MCF 10A (cell line): Measurements from ENCODE around the gene DYNC1LI1. TPM values are rescaled to one million over a fixed set of nuclear protein-coding genes. Genes with fewer than 3 reads are reported as not detected.
A peak's percentile ranks its signal among the peaks of the same experiment; 100 is the strongest.

Experiments
- BruUV-seq: library from RNA; stranded (reverse); fragments of 400-500 nt; replicated peaks from 2 replicates; lab custom pipeline; 2021; lab: Mats Ljungman, UMichigan
- CTCF ChIA-PET: fragments of 300-600 bp; sonication (Branson Sonifier 250); formaldehyde crosslinking; extraction: SDS; loops from one replicate; lab custom pipeline; 2021; ENCODE audit warnings: antibody characterized with exemption, inconsistent platforms; lab: Yijun Ruan, JAX
- POLR2A ChIA-PET: fragments of 300-600, 350-650 bp; sonication (Branson Sonifier 250); formaldehyde crosslinking; extraction: SDS; loops from one replicate; lab custom pipeline; 2020; ENCODE audit warnings: antibody characterized with exemption, inconsistent platforms; lab: Yijun Ruan, JAX
- DNase-seq: peaks from one replicate; pipeline ENCODE4 v3.0.0-alpha.2; 2018; ENCODE audit not compliant: unreplicated experiment
- H3K27ac Mint-ChIP-seq: one replicate; pipeline ENCODE4 v1.8.0; 2022; ENCODE audit warnings: mild to moderate bottlenecking, low read depth, mixed read lengths; ENCODE audit not compliant: unreplicated experiment
- H3K27me3 Mint-ChIP-seq: one replicate; pipeline ENCODE4 v1.8.0; 2022; ENCODE audit warnings: mixed read lengths; ENCODE audit not compliant: insufficient read depth, unreplicated experiment
- H3K36me3 Mint-ChIP-seq: one replicate; pipeline ENCODE4 v1.8.0; 2022; ENCODE audit warnings: mild to moderate bottlenecking, moderate library complexity, mixed read lengths; ENCODE audit not compliant: insufficient read depth, unreplicated experiment
- H3K4me1 Mint-ChIP-seq: one replicate; pipeline ENCODE4 v1.8.0; 2022; ENCODE audit warnings: mixed read lengths; ENCODE audit not compliant: insufficient read depth, unreplicated experiment
- H3K4me3 Mint-ChIP-seq: one replicate; pipeline ENCODE4 v1.8.0; 2022; ENCODE audit warnings: mild to moderate bottlenecking, moderate library complexity, mixed read lengths; ENCODE audit not compliant: unreplicated experiment
- H3K9me3 Mint-ChIP-seq: one replicate; pipeline ENCODE4 v1.8.0; 2022; ENCODE audit warnings: mixed read lengths; ENCODE audit not compliant: unreplicated experiment
- CTCF ChIP-seq: fragments of 200-600 bp; IDR thresholded peaks from one replicate; pipeline ENCODE4 v1.8.0; 2022; ENCODE audit warnings: antibody characterized with exemption, mild to moderate bottlenecking; ENCODE audit not compliant: unreplicated experiment
- intact Hi-C: fragments of 100-400 bp; cut with micrococcal nuclease; formaldehyde crosslinking; loops from 2 replicates; pipeline ENCODE4 v1.14.1; 2022
- total RNA-seq: library from RNA; stranded (reverse); gene quantifications from 2 replicates; pipeline ENCODE4 v1.2.3, GENCODE V29; 2022

The DYNC1LI1 gene
- total RNA-seq, 1 experiment from 2014 or later, result 47.6 TPM

GRCh38 chr3:32614956-32615355 is 44.3 kb upstream of the DYNC1LI1 start:
- DNase-seq, result peak; percentile 49
- no peak overlapping the region for H3K27ac Mint-ChIP-seq
- no TSS peak for BruUV-seq
- peaks cover 6% of the 10 kb centered on the region for H3K4me1 Mint-ChIP-seq
- no peak for TF ChIP-seq CTCF
- peaks cover 8% of the 10 kb centered on the region for H3K9me3 Mint-ChIP-seq
- ChIA-PET POLR2A (interaction anchor here (0.6 kb wide), 1 partner anchor 96 kb away, joined by 5 read pairs; no protein-coding TSS in a partner anchor), CTCF (no interaction called here)
- H3K4me3 Mint-ChIP-seq, result no peak overlapping the region
- intact Hi-C loops, result no loop called here
- no peaks in the 10 kb centered on the region for H3K27me3 Mint-ChIP-seq
- H3K36me3 Mint-ChIP-seq, result no peaks in the 10 kb centered on the region

GRCh38 chr3:32613183-32613582 is 42.5 kb upstream of the DYNC1LI1 start:
- Mint-ChIP-seq H3K4me3 (no peak overlapping the region), H3K27me3 (no peaks in the 10 kb centered on the region), H3K9me3 (peaks cover 8% of the 10 kb centered on the region), H3K27ac (peak overlapping the region; percentile 49), H3K36me3 (no peaks in the 10 kb centered on the region), H3K4me1 (peaks cover 6% of the 10 kb centered on the region)
- CTCF ChIA-PET, result interaction anchor here (0.6 kb wide), 2 partner anchors 316 to 698 kb away, joined by 3 to 4 read pairs; no protein-coding TSS in a partner anchor
- POLR2A ChIA-PET, result no interaction called here
- no TSS peak for BruUV-seq
- intact Hi-C loops, result no loop called here
- TF ChIP-seq CTCF, result no peak
- peak; percentile 47 for DNase-seq

- peaks cover 6% of the 10 kb centered on the region for H3K4me1 Mint-ChIP-seq
- no peaks in the 10 kb centered on the region for H3K36me3 Mint-ChIP-seq
- no peak overlapping the region for H3K4me3 Mint-ChIP-seq
- no peak for DNase-seq
- POLR2A ChIA-PET, result no interaction called here
- TF ChIP-seq CTCF, result no peak
- H3K9me3 Mint-ChIP-seq, result peaks cover 8% of the 10 kb centered on the region
- intact Hi-C loops, result no loop called here
- BruUV-seq, result no TSS peak
- CTCF ChIA-PET, result interaction anchor here (0.6 kb wide), 2 partner anchors 34 to 315 kb away, joined by 3 to 4 read pairs; no protein-coding TSS in a partner anchor
- no peak overlapping the region for H3K27ac Mint-ChIP-seq
- no peaks in the 10 kb centered on the region for H3K27me3 Mint-ChIP-seq
These were observed 41.9 kb upstream of the DYNC1LI1 start for GRCh38 chr3:32612547-32612946.

- H3K36me3 Mint-ChIP-seq, result no peaks in the 10 kb centered on the region
- POLR2A ChIA-PET, result interaction anchor here (1.3 kb wide), 2 partner anchors 9 kb away, joined by 5 to 6 read pairs; no protein-coding TSS in a partner anchor
- no peaks in the 10 kb centered on the region for H3K4me1 Mint-ChIP-seq
- CTCF ChIA-PET, result no interaction called here
- TF ChIP-seq CTCF, result no peak
- H3K27ac Mint-ChIP-seq, result no peak overlapping the region
- H3K4me3 Mint-ChIP-seq, result no peak overlapping the region
- DNase-seq, result no peak
- H3K27me3 Mint-ChIP-seq, result peaks cover 18% of the 10 kb centered on the region
- no peaks in the 10 kb centered on the region for H3K9me3 Mint-ChIP-seq
- intact Hi-C loops, result no loop called here
- BruUV-seq, result no TSS peak
These were observed 36.9 kb upstream of the DYNC1LI1 start for GRCh38 chr3:32607522-32607921.
